HepG2 (cell line): ENCODE results near the gene GRK6. TPM values are rescaled to one million over a fixed set of nuclear protein-coding genes. Genes with fewer than 3 reads are reported as not detected.
A peak's percentile ranks its signal among the peaks of the same experiment; 100 is the strongest.

Source experiments
- CC2D1A ChIP-seq: sonication (generic); formaldehyde crosslinking; IDR thresholded peaks from 2 replicates; pipeline ENCODE4 v1.8.1; 2023; ENCODE audit warnings: mild to moderate bottlenecking, missing genetic modification reagents
- CHD4 ChIP-seq: fragments of 200-600 bp; sonication (generic); IDR thresholded peaks from 2 replicates; pipeline ENCODE4 v1.7.0; 2017; ENCODE audit warnings: mild to moderate bottlenecking, low read length, borderline replicate concordance
- EP300 ChIP-seq, 3 experiments: sonication (generic) in 1 of 3; formaldehyde crosslinking in 1 of 3; IDR thresholded peaks; 2 replicates each; pipeline versions ENCODE4 v1.5.1 to v1.6.1; 2011 to 2020; ENCODE audit warnings: low read depth in 2 of 3, low read length in 2 of 3, borderline replicate concordance in 1 of 3, improper control_type of control experiment in 1 of 3, mild to moderate bottlenecking in 1 of 3, missing genetic modification reagents in 1 of 3, moderate library complexity in 1 of 3
- HCFC1 ChIP-seq: fragments of 150-350 bp; IDR thresholded peaks from 2 replicates; pipeline ENCODE4 v1.6.1; 2014; ENCODE audit warnings: low read depth, low read length
- IKZF1 ChIP-seq: fragments of 450-650 bp; IDR thresholded peaks from 2 replicates; pipeline ENCODE4 v1.7.1; 2016
- ISL2 ChIP-seq: sonication (generic); formaldehyde crosslinking; IDR thresholded peaks from 2 replicates; pipeline ENCODE4 v1.5.0; 2020; ENCODE audit warnings: missing genetic modification reagents
- MED1 ChIP-seq: sonication (generic); formaldehyde crosslinking; IDR thresholded peaks from 2 replicates; pipeline ENCODE4 v1.4.0; 2020; ENCODE audit warnings: missing genetic modification reagents
- SAP130 ChIP-seq: IDR thresholded peaks from 2 replicates; pipeline ENCODE4 v1.6.1; 2016; ENCODE audit warnings: low read depth
- ZFX ChIP-seq: sonication (generic); formaldehyde crosslinking; IDR thresholded peaks from 2 replicates; pipeline ENCODE4 v1.4.0; 2020; ENCODE audit warnings: mild to moderate bottlenecking, low read depth, missing genetic modification reagents, moderate library complexity
- ZNF274 ChIP-seq: sonication (generic); formaldehyde crosslinking; IDR thresholded peaks from 2 replicates; pipeline ENCODE4 v1.5.1; 2020; ENCODE audit warnings: mild to moderate bottlenecking, missing genetic modification reagents
- ZNF367 ChIP-seq: sonication (generic); formaldehyde crosslinking; IDR thresholded peaks from 2 replicates; pipeline ENCODE4 v1.4.0; 2020; ENCODE audit warnings: missing genetic modification reagents, borderline replicate concordance
- ZNF562 ChIP-seq: sonication (generic); formaldehyde crosslinking; IDR thresholded peaks from 2 replicates; pipeline ENCODE4 v1.8.0; 2022; ENCODE audit warnings: missing genetic modification reagents, borderline replicate concordance
- polyA plus RNA-seq, 8 experiments: library from polyadenylated mRNA; depleted of rRNA in 3 of 8; stranded (reverse) in 7 of 8; unstranded in 1 of 8; fragments of >200 nt; fragmentation: Illumina TruSeq in 4 of 8; extraction: Trizol in 4 of 8; gene quantifications; 2 replicates each; pipeline versions ENCODE4 v1.2.1 to v1.2.3, GENCODE V29; 2011 to 2016; ENCODE audit warnings: low read depth in 4 of 8, missing spikeins in 1 of 8, mixed read lengths in 1 of 8; ENCODE audit not compliant: insufficient read depth in 1 of 8
- total RNA-seq, 5 experiments: library from RNA; depleted of rRNA; stranded (reverse); fragments of >200 nt; fragmentation: Illumina TruSeq; extraction: Trizol; gene quantifications; 2 replicates each; pipeline ENCODE4 v1.2.3, GENCODE V29; 2016; ENCODE audit warnings: low read depth in 1 of 5
- TF ChIP-seq, protein P1 (sequence below), 2 experiments: fragments of 450-650 bp in 1 of 2; sonication (generic) in 1 of 2; formaldehyde crosslinking in 1 of 2; IDR thresholded peaks; 2 replicates each; pipeline versions ENCODE4 v1.6.1 to v1.8.0; 2016 to 2022; ENCODE audit warnings: antibody characterized with exemption in 1 of 2, mild to moderate bottlenecking in 1 of 2, missing genetic modification reagents in 1 of 2
- TF ChIP-seq, protein P2 (sequence below): sonication (generic); formaldehyde crosslinking; IDR thresholded peaks from 2 replicates; pipeline ENCODE4 v1.8.1; 2023; ENCODE audit warnings: mild to moderate bottlenecking, missing genetic modification reagents, borderline replicate concordance
- TF ChIP-seq, protein P3 (sequence below): IDR thresholded peaks from 2 replicates; pipeline ENCODE4 v1.6.1; 2018; ENCODE audit warnings: missing genetic modification reagents, mild to moderate bottlenecking, missing compliant biosample characterization
- TF ChIP-seq, protein P4 (sequence below): IDR thresholded peaks from 2 replicates; pipeline ENCODE4 v1.6.1; 2016; ENCODE audit warnings: missing compliant biosample characterization, missing genetic modification reagents, borderline replicate concordance

GRK6 gene
- total and polyA plus RNA-seq, 2 of the 13 experiments (the other 11 are each of a cell fraction or from before 2014, with no cell fraction given): 13.2 to 19.9 TPM

DNA sequence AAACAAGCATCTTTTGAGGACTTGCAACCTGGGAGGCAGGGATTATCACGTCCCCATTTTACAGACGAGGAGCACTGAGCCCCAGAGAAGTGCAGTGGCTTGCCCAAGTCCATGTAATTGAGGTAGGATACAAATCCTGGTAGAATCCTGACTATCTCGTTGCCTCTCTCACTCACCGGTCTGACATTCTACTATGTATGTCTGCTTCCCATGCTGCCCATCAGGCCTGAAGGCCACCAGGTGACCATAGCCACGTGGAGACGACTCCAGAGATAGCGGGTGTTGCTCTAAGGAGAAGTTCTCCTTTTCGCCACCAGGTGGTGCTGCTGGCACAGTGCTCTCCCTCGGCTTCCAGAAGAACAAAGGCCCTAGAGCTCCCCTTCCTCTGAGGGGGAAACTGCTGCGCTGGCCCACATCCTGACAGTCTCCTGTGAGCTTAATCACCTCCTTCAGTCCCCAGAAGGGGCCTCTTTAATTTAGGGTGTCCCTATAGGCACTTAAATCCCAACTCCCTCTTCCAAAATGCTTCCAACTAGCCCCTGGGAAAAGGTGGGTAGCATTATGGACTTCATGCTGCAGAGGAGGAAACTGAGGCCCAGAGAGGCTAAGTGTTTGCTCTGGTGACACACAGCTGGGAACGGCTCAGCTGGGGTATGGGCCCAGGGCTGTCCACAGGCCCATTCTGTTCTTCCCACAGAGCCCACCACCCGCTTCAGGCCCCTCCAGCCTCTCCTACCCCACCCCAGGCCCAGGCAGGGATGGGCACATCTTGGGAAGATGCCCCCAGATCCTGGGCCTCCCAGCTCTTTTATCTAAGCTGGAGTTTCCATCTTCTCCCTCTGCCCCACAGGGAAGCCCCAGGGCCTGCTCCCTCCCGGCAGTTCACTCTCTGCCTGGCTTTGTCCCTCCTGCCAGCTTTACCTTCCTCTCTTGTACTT lies 35.8 kb upstream of the GRK6 start (continued):
- TF ChIP-seq, protein P1, sequence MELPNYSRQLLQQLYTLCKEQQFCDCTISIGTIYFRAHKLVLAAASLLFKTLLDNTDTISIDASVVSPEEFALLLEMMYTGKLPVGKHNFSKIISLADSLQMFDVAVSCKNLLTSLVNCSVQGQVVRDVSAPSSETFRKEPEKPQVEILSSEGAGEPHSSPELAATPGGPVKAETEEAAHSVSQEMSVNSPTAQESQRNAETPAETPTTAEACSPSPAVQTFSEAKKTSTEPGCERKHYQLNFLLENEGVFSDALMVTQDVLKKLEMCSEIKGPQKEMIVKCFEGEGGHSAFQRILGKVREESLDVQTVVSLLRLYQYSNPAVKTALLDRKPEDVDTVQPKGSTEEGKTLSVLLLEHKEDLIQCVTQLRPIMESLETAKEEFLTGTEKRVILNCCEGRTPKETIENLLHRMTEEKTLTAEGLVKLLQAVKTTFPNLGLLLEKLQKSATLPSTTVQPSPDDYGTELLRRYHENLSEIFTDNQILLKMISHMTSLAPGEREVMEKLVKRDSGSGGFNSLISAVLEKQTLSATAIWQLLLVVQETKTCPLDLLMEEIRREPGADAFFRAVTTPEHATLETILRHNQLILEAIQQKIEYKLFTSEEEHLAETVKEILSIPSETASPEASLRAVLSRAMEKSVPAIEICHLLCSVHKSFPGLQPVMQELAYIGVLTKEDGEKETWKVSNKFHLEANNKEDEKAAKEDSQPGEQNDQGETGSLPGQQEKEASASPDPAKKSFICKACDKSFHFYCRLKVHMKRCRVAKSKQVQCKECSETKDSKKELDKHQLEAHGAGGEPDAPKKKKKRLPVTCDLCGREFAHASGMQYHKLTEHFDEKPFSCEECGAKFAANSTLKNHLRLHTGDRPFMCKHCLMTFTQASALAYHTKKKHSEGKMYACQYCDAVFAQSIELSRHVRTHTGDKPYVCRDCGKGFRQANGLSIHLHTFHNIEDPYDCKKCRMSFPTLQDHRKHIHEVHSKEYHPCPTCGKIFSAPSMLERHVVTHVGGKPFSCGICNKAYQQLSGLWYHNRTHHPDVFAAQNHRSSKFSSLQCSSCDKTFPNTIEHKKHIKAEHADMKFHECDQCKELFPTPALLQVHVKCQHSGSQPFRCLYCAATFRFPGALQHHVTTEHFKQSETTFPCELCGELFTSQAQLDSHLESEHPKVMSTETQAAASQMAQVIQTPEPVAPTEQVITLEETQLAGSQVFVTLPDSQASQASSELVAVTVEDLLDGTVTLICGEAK (IDR thresholded peaks at IDR 0.05): no peak
- TF ChIP-seq, protein P1 (CRISPR knock-in tag; IDR thresholded peaks at IDR 0.05): no peak
- TF ChIP-seq MED1 (peak; percentile 54; the same call in 1 of the 2 replicates), ISL2 (CRISPR knock-in tag) (no peak), HCFC1 (no peak), ZNF367 (CRISPR knock-in tag) (no peak), IKZF1 (no peak), CC2D1A (no peak), ZNF274 (CRISPR knock-in tag) (no peak), ZFX (CRISPR knock-in tag) (0 out of 2 replicates have a peak, but pooled peaks have one; percentile 39), EP300 (IDR thresholded peaks at IDR 0.05; ENCODE audit: low read depth in 2 of 2, low read length in 2 of 2) (no peak), EP300 (CRISPR knock-in tag; IDR thresholded peaks at IDR 0.05; ENCODE audit: borderline replicate concordance) (0 out of 2 replicates have a peak, but pooled peaks have one; percentile 6), ZNF562 (CRISPR knock-in tag) (no peak), SAP130 (CRISPR knock-in tag) (peak; percentile 74), CHD4 (peak; percentile 59; the same call in 1 of the 2 replicates)
- TF ChIP-seq, protein P2, sequence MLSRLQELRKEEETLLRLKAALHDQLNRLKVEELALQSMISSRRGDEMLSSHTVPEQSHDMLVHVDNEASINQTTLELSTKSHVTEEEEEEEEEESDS (CRISPR knock-in tag): no peak
- TF ChIP-seq, protein P3, sequence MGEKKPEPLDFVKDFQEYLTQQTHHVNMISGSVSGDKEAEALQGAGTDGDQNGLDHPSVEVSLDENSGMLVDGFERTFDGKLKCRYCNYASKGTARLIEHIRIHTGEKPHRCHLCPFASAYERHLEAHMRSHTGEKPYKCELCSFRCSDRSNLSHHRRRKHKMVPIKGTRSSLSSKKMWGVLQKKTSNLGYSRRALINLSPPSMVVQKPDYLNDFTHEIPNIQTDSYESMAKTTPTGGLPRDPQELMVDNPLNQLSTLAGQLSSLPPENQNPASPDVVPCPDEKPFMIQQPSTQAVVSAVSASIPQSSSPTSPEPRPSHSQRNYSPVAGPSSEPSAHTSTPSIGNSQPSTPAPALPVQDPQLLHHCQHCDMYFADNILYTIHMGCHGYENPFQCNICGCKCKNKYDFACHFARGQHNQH (CRISPR knock-in tag): 0 out of 2 replicates have a peak, but pooled peaks have one; percentile 32
- TF ChIP-seq, protein P4, sequence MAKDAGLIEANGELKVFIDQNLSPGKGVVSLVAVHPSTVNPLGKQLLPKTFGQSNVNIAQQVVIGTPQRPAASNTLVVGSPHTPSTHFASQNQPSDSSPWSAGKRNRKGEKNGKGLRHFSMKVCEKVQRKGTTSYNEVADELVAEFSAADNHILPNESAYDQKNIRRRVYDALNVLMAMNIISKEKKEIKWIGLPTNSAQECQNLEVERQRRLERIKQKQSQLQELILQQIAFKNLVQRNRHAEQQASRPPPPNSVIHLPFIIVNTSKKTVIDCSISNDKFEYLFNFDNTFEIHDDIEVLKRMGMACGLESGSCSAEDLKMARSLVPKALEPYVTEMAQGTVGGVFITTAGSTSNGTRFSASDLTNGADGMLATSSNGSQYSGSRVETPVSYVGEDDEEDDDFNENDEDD (CRISPR knock-in tag): peak; percentile 61; the same call in 1 of the 2 replicates
